HCT116 (cell line): ENCODE data around the gene PPP1R3E. TPM values are rescaled to one million over a fixed set of nuclear protein-coding genes. Genes with fewer than 3 reads are reported as not detected.

Experiments
- ATAC-seq: fragments of 200-7000 bp; cut with Tn5 transposase; 2 replicates; pipeline ENCODE4 v1.9.1; 2020; ENCODE audit warnings: mild to moderate bottlenecking, moderate library complexity
- BruUV-seq: library from RNA; stranded (reverse); fragments of 400-500 nt; replicated peaks from 2 replicates; lab custom pipeline; 2021; lab: Mats Ljungman, UMichigan
- CTCF ChIA-PET: fragments of 300-600 bp; sonication (Branson Sonifier 250); formaldehyde crosslinking; loops from one replicate; lab custom pipeline; 2021; ENCODE audit warnings: antibody characterized with exemption; lab: Charles Lee
- POLR2A ChIA-PET: fragments of 300-600, 350-600 bp; sonication (Branson Sonifier 250); formaldehyde crosslinking; loops from one replicate; lab custom pipeline; 2021; ENCODE audit warnings: antibody characterized with exemption; lab: Charles Lee
- RAD21 ChIA-PET, 2 experiments: fragments of 300-600 bp; sonication (Branson Sonifier 250); formaldehyde crosslinking; loops; one replicate each; lab custom pipeline; 2023; ENCODE audit warnings: low total read pairs in 2 of 2; ENCODE audit not compliant: uncharacterized antibody in 2 of 2, unreplicated experiment in 2 of 2, low non-redundant PET in 1 of 2; lab: Charles Lee
- DNase-seq: peaks from one replicate; pipeline ENCODE4 v3.0.0-alpha.2; 2010; ENCODE audit warnings: low read depth, low spot score
- H2AFZ ChIP-seq: fragments of 200-600 bp; shearing (Covaris generic), sonication (generic); 2 replicates; pipeline ENCODE4 v1.6.1; 2017; ENCODE audit warnings: low read depth, mixed run types, mixed read lengths, antibody characterized with exemption, low read length; ENCODE audit not compliant: poor library complexity, severe bottlenecking
- H3K27ac ChIP-seq: 2 replicates; pipeline ENCODE4 v1.5.1; 2012; ENCODE audit warnings: low read depth, low read length
- H3K27me3 ChIP-seq: fragments of 200-600 bp; sonication (generic); 2 replicates; pipeline ENCODE4 v1.6.1; 2016; ENCODE audit warnings: mixed run types, low read length, mixed read lengths; ENCODE audit not compliant: insufficient read depth
- H3K36me3 ChIP-seq, 2 experiments: fragments of 200-500 bp in 1 of 2; fragments of 200-600 bp in 1 of 2; sonication (Bioruptor generic) in 1 of 2; sonication (generic) in 1 of 2; 2 replicates each; pipeline versions ENCODE4 v1.5.1 to v1.6.1; 2014 to 2016; ENCODE audit warnings: low read length in 2 of 2, inconsistent platforms in 1 of 2, mixed read lengths in 1 of 2, mixed run types in 1 of 2; ENCODE audit not compliant: insufficient read depth in 2 of 2, control insufficient read depth in 1 of 2
- H3K4me1 ChIP-seq, 2 experiments: fragments of 200-600 bp in 1 of 2; sonication (generic) in 1 of 2; 2 replicates each; pipeline versions ENCODE4 v1.5.1 to v1.6.1; 2012 to 2017; ENCODE audit warnings: low read length in 2 of 2, inconsistent platforms in 1 of 2, mild to moderate bottlenecking in 1 of 2, mixed read lengths in 1 of 2, mixed run types in 1 of 2, moderate library complexity in 1 of 2; ENCODE audit not compliant: insufficient read depth in 2 of 2, control insufficient read depth in 1 of 2
- H3K4me2 ChIP-seq: fragments of 200-600 bp; sonication (generic); 2 replicates; pipeline ENCODE4 v1.6.1; 2017; ENCODE audit warnings: mixed run types, low read length, mixed read lengths
- H3K4me3 ChIP-seq, 2 experiments: fragments of 200-600 bp in 1 of 2; sonication (generic) in 1 of 2; replicated peaks in 1 of 2; 2 replicates each; pipeline ENCODE4 v1.5.1; 2011 to 2016; ENCODE audit warnings: low read length in 2 of 2, control low read depth in 1 of 2, low read depth in 1 of 2, mild to moderate bottlenecking in 1 of 2, mixed read lengths in 1 of 2, mixed run types in 1 of 2
- H3K79me2 ChIP-seq: fragments of 200-600 bp; sonication (generic); 2 replicates; pipeline ENCODE4 v1.6.1; 2017; ENCODE audit warnings: mild to moderate bottlenecking, mixed run types, low read length, moderate library complexity, mixed read lengths; ENCODE audit not compliant: insufficient read depth
- H3K9ac ChIP-seq: fragments of 200-600 bp; sonication (generic); 2 replicates; pipeline ENCODE4 v1.6.1; 2016; ENCODE audit warnings: low read length, mixed read lengths
- H3K9me2 ChIP-seq: fragments of 200-600 bp; sonication (generic), shearing (Covaris generic); 2 replicates; pipeline ENCODE4 v1.6.1; 2017; ENCODE audit warnings: mixed run types, mild to moderate bottlenecking, moderate library complexity; ENCODE audit not compliant: insufficient read depth
- H3K9me3 ChIP-seq, 2 experiments: fragments of 200-500 bp in 1 of 2; fragments of 200-600 bp in 1 of 2; sonication (Bioruptor generic) in 1 of 2; sonication (generic) in 1 of 2; 2 replicates each; pipeline ENCODE4 v1.6.1; 2014 to 2017; ENCODE audit warnings: low read length in 2 of 2, mixed read lengths in 2 of 2, inconsistent platforms in 1 of 2, low read depth in 1 of 2, mild to moderate bottlenecking in 1 of 2, mixed run types in 1 of 2, moderate library complexity in 1 of 2; ENCODE audit not compliant: control insufficient read depth in 1 of 2, insufficient read depth in 1 of 2
- H4K20me1 ChIP-seq: fragments of 200-600 bp; sonication (generic), shearing (Covaris generic); 2 replicates; pipeline ENCODE4 v1.6.1; 2017; ENCODE audit warnings: mixed run types, mild to moderate bottlenecking, moderate library complexity; ENCODE audit not compliant: insufficient read depth
- CBX3 ChIP-seq: IDR thresholded peaks from 2 replicates; pipeline ENCODE4 v1.6.1; 2012; ENCODE audit warnings: low read depth
- EGR1 ChIP-seq: IDR thresholded peaks from 2 replicates; pipeline ENCODE4 v1.6.1; 2012; ENCODE audit warnings: low read depth
- EZH2phosphoT487 ChIP-seq: fragments of 200-600 bp; IDR thresholded peaks from 2 replicates; pipeline ENCODE4 v1.6.1; 2018; ENCODE audit warnings: antibody characterized with exemption, borderline replicate concordance
- FOSL1 ChIP-seq: IDR thresholded peaks from 2 replicates; pipeline ENCODE4 v1.6.1; 2012; ENCODE audit warnings: low read depth
- POLR2A ChIP-seq: IDR thresholded peaks from 2 replicates; pipeline ENCODE4 v1.7.0; 2011; ENCODE audit warnings: borderline replicate concordance; ENCODE audit not compliant: insufficient read depth, insufficient read length; ENCODE audit errors: extremely low read depth
- RAD21 ChIP-seq: IDR thresholded peaks from 2 replicates; pipeline ENCODE4 v1.6.1; 2012; ENCODE audit warnings: low read depth, mild to moderate bottlenecking
- SIN3A ChIP-seq: IDR thresholded peaks from 2 replicates; pipeline ENCODE4 v1.6.1; 2012; ENCODE audit warnings: low read depth
- SP1 ChIP-seq: IDR thresholded peaks from 2 replicates; pipeline ENCODE4 v1.6.1; 2012; ENCODE audit warnings: low read depth
- SRF ChIP-seq: IDR thresholded peaks from 2 replicates; pipeline ENCODE4 v1.6.1; 2012; ENCODE audit warnings: low read depth
- intact Hi-C: fragments of 100-400 bp; cut with micrococcal nuclease; formaldehyde crosslinking; loops from 2 replicates; pipeline ENCODE4 v1.10.0; 2022
- total RNA-seq: library from RNA; stranded (reverse); gene quantifications from one replicate; pipeline ENCODE4 v1.2.1, GENCODE V29; 2021; ENCODE audit not compliant: unreplicated experiment
- TF ChIP-seq, protein P1 (sequence below): IDR thresholded peaks from 2 replicates; pipeline ENCODE4 v1.6.1; 2012

Gene PPP1R3E
- total RNA-seq, 1 experiment from 2014 or later: 5.6 TPM

DNA sequence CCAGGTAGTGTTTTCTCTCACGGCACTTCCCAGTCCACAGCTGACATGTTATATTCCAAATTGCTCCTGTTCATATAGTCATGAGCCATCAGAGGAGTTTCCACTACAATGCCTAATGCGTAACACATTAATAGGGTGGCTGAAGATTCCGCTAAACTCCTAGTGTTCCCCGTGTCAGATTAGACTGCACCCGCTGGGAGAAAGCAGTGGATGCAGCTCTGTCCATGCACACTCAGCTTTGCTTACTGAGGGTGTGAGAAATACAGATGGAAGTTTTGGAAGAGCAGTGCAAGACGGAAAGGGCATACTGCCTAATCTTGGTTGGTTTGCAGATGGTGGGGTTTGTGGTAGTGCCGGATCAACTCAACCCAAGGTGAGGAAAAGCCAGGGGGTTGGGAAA, 5.6 kb downstream of the PPP1R3E start:
- POLR2A ChIA-PET: no interaction called here
- intact Hi-C loops: no loop called here
- TF ChIP-seq, protein P1, sequence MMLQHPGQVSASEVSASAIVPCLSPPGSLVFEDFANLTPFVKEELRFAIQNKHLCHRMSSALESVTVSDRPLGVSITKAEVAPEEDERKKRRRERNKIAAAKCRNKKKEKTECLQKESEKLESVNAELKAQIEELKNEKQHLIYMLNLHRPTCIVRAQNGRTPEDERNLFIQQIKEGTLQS: no peak
- no peak for TF ChIP-seq CBX3
- TF ChIP-seq RAD21: no peak
- TF ChIP-seq SP1: no peak
- TF ChIP-seq, all 23 proteins: peak for 0

DNA sequence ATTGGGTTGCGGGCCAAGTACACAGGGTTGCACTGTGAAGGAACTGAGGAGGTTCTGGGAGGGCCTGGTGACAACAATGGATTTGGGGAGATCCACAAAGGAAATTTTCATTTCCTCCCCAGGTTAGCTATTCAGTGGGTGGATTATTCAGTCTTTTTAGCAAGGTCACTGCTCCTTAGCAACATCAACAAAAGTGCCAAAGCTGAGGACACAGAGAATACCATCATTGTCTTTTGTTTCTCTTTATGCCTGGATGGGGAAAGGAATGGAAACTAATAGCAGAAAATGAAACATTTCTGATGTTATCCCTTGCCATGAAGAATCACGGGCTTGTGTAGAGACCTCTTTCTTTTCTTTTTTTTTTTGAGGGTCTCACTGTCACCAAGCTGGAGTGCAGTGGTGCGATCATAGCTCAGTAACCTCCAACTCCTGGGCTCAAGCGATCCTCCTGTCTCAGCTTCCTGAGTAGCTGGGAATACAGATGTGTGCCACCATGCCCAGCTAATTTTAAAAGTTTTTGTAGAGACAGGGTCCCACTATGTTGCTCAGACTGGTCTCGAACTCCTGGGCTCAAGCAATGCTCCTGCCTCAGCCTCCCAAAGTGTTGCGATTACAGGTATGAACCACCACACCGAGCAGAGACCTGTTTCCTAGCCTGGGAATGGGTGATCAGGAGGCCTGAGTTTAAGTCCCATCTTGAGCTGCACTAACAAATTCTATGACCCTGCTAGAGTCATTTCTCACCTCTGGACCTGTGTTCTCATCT, 6.5 kb downstream of the PPP1R3E start:
- no peak for DNase-seq
- H3K9ac ChIP-seq: no peak overlapping the region
- peaks cover 15 to 27% of the 10 kb centered on the region in 2 experiments for H3K4me1 ChIP-seq
- intact Hi-C loops: no loop called here
- no peaks in the 10 kb centered on the region for H3K79me2 ChIP-seq
- H3K27me3 ChIP-seq: no peaks in the 10 kb centered on the region
- ChIA-PET RAD21 (no interaction called here), CTCF (interaction anchor here (1.0 to 2.0 kb wide), 6 partner anchors 10 to 176 kb away, joined by 3 to 4 read pairs (median 3); partner anchors contain the start of gene PABPN1)
- H2AFZ ChIP-seq: no peak overlapping the region
- no peaks in the 10 kb centered on the region for H3K36me3 ChIP-seq
- TF ChIP-seq SIN3A: no peak
- TF ChIP-seq FOSL1: no peak
- no peak for TF ChIP-seq POLR2A
- no peak for TF ChIP-seq EZH2phosphoT487
- TF ChIP-seq SRF: no peak
- no peak for TF ChIP-seq EGR1
- TF ChIP-seq, all 23 proteins: peak for 0
- ATAC-seq: no peak
- H3K4me3 ChIP-seq: no peak overlapping the region
- no peaks in the 10 kb centered on the region for H3K9me3 ChIP-seq
- H3K9me2 ChIP-seq: no peaks in the 10 kb centered on the region
- BruUV-seq: no TSS peak
- no peak overlapping the region for H3K27ac ChIP-seq
- POLR2A ChIA-PET: no interaction called here
- no peaks in the 10 kb centered on the region for H4K20me1 ChIP-seq
- H3K4me2 ChIP-seq: no peak overlapping the region

More for the DNA sequence above, 5.6 kb downstream of the PPP1R3E start:
- H3K27me3 ChIP-seq: no peaks in the 10 kb centered on the region
- ATAC-seq (no peak), DNase-seq (no peak)
- BruUV-seq: no TSS peak
- no peak overlapping the region for H3K9ac ChIP-seq
- H3K4me3 ChIP-seq: no peak overlapping the region
- peaks cover 15 to 31% of the 10 kb centered on the region in 2 experiments for H3K4me1 ChIP-seq
- ChIA-PET RAD21 (no interaction called here), CTCF (interaction anchor here (1.0 to 2.0 kb wide), 5 partner anchors 10 to 32 kb away, joined by 3 to 4 read pairs (median 3); partner anchors contain the start of gene PABPN1)
- H3K79me2 ChIP-seq: no peaks in the 10 kb centered on the region
- no peak overlapping the region for H3K4me2 ChIP-seq
- no peak overlapping the region for H3K27ac ChIP-seq
- H4K20me1 ChIP-seq: no peaks in the 10 kb centered on the region
- no peaks in the 10 kb centered on the region for H3K36me3 ChIP-seq
- H2AFZ ChIP-seq: no peak overlapping the region
- H3K9me3 ChIP-seq: no peaks in the 10 kb centered on the region
- no peaks in the 10 kb centered on the region for H3K9me2 ChIP-seq
